ENCODE data around the gene MIA. TPM values are rescaled to one million over a fixed set of nuclear protein-coding genes. Genes with fewer than 3 reads are reported as not detected.

The MIA gene
- total and polyA plus RNA-seq, 7 donors, result 2.1 to 19.1 (median 12.0) TPM; not detected in 1

- Histone ChIP-seq H3K4me1 (peaks cover 0 to 56% (median 47%) of the 10 kb centered on the region in 4 donors), H3K36me3 (peaks cover 14 to 34% (median 24%) of the 10 kb centered on the region in 4 donors), H3K9me3 (no peaks in the 10 kb centered on the region), H3K27me3 (no peaks in the 10 kb centered on the region), H3K4me3 (no peak overlapping the region), H3K27ac (peak overlapping the region; percentile 5 to 35 (median 16))
- WGBS, 2 donors, result 33 to 53% methylated on average over 9 of the region's 9 CpGs
- intact Hi-C loops (cut with DNase I), result loop anchor here (2.0 kb wide), 1 partner anchor 20 kb away; the partner anchor contains the start of gene MIA
- no peak for TF ChIP-seq CTCF (IDR thresholded peaks at IDR 0.05)
- no peak for TF ChIP-seq POLR2AphosphoS5 (IDR thresholded peaks at IDR 0.05)
- DNase-seq, result no peak
Observed at GRCh38 chr19:40754611-40755247, 20.6 kb upstream of the MIA start.

- no peak for DNase-seq
- 78% methylated on average over 3 of the region's 3 CpGs for WGBS, 2 donors
- Histone ChIP-seq H3K27ac (no peak overlapping the region), H3K9me3 (no peaks in the 10 kb centered on the region), H3K4me3 (no peak overlapping the region), H3K27me3 (no peaks in the 10 kb centered on the region), H3K36me3 (peaks cover 19 to 39% (median 29%) of the 10 kb centered on the region in 4 donors), H3K4me1 (peaks cover 0 to 52% (median 44%) of the 10 kb centered on the region in 4 donors)
- intact Hi-C loops (cut with DNase I), result loop anchor here (2.0 kb wide), 1 partner anchor 20 kb away; the partner anchor contains the start of gene MIA
- TF ChIP-seq EP300 (IDR thresholded peaks at IDR 0.05) (no peak), POLR2A (IDR thresholded peaks at IDR 0.05) (no peak), CTCF (IDR thresholded peaks at IDR 0.05) (no peak), POLR2AphosphoS5 (IDR thresholded peaks at IDR 0.05) (no peak)
Observed at GRCh38 chr19:40755248-40755624, 20.1 kb upstream of the MIA start.

GRCh38 chr19:40755791-40756190, 19.5 kb upstream of the MIA start:
- H3K36me3 ChIP-seq, result peaks cover 21 to 44% (median 34%) of the 10 kb centered on the region in 4 donors
- H3K9me3 ChIP-seq, result no peaks in the 10 kb centered on the region
- peaks cover 0 to 52% (median 44%) of the 10 kb centered on the region in 4 donors for H3K4me1 ChIP-seq
- no peak overlapping the region for H3K27ac ChIP-seq
- intact Hi-C loops (cut with DNase I), result loop anchor here (2.0 kb wide), 1 partner anchor 19 kb away; the partner anchor contains the start of gene MIA
- H3K4me3 ChIP-seq, result no peak overlapping the region
- no peak for DNase-seq
- TF ChIP-seq POLR2A (IDR thresholded peaks at IDR 0.05), result no peak
- no peak for TF ChIP-seq CTCF (IDR thresholded peaks at IDR 0.05)
- no peak for TF ChIP-seq POLR2AphosphoS5 (IDR thresholded peaks at IDR 0.05)
- TF ChIP-seq EP300 (IDR thresholded peaks at IDR 0.05), result no peak
- WGBS, 2 donors, result 95 to 96% methylated on average over 8 of the region's 8 CpGs
- no peaks in the 10 kb centered on the region for H3K27me3 ChIP-seq

GRCh38 chr19:40756502-40757110, 18.7 kb upstream of the MIA start:
- Histone ChIP-seq H3K4me1 (peaks cover 0 to 52% (median 43%) of the 10 kb centered on the region in 4 donors), H3K27ac (no peak overlapping the region), H3K4me3 (no peak overlapping the region), H3K36me3 (peaks cover 24 to 52% (median 40%) of the 10 kb centered on the region in 4 donors), H3K27me3 (no peaks in the 10 kb centered on the region), H3K9me3 (no peaks in the 10 kb centered on the region)
- intact Hi-C loops (cut with DNase I), result no loop called here
- 74% methylated on average over 11 of the region's 11 CpGs for WGBS, 2 donors
- no peak for DNase-seq
- TF ChIP-seq EP300 (IDR thresholded peaks at IDR 0.05) (no peak), CTCF (IDR thresholded peaks at IDR 0.05) (no peak), POLR2A (IDR thresholded peaks at IDR 0.05) (no peak), POLR2AphosphoS5 (IDR thresholded peaks at IDR 0.05) (no peak)

All from sigmoid colon (tissue), 7 donors.